Hepatocyte (in vitro differentiated cells): ENCODE results near the gene FBXO21. TPM values are rescaled to one million over a fixed set of nuclear protein-coding genes. Genes with fewer than 3 reads are reported as not detected.

Source experiments
- DNase-seq: peaks from one replicate; pipeline ENCODE4 v3.0.0-alpha.2; 2016; ENCODE audit warnings: low spot score
- H2AFZ ChIP-seq: fragments of 200-600 bp; sonication (generic); 2 replicates; pipeline ENCODE4 v1.6.0; 2016; ENCODE audit warnings: antibody characterized with exemption, mild to moderate bottlenecking
- H3K27ac ChIP-seq: fragments of 200-600 bp; sonication (generic); 2 replicates; pipeline ENCODE4 v1.5.1; 2016; ENCODE audit warnings: mild to moderate bottlenecking
- H3K27me3 ChIP-seq: fragments of 200-600 bp; sonication (generic); 2 replicates; pipeline ENCODE4 v1.6.1; 2016
- H3K36me3 ChIP-seq: fragments of 200-600 bp; sonication (generic); replicated peaks from 2 replicates; pipeline ENCODE4 v1.5.1; 2016; ENCODE audit warnings: low read depth; ENCODE audit not compliant: insufficient read depth
- H3K4me1 ChIP-seq: fragments of 200-600 bp; sonication (generic); 2 replicates; pipeline ENCODE4 v1.5.1; 2016; ENCODE audit warnings: mild to moderate bottlenecking, moderate library complexity; ENCODE audit not compliant: insufficient read depth
- H3K4me2 ChIP-seq: fragments of 200-600 bp; sonication (generic); 2 replicates; pipeline ENCODE4 v1.6.0; 2016
- H3K4me3 ChIP-seq: fragments of 200-600 bp; sonication (generic); 2 replicates; pipeline ENCODE4 v1.5.1; 2016; ENCODE audit warnings: mild to moderate bottlenecking
- H3K79me2 ChIP-seq: fragments of 200-600 bp; sonication (generic); 2 replicates; pipeline ENCODE4 v1.6.0; 2017; ENCODE audit warnings: mild to moderate bottlenecking
- H3K9me2 ChIP-seq: fragments of 200-600 bp; sonication (generic); replicated peaks from 2 replicates; pipeline ENCODE4 v1.6.0; 2017; ENCODE audit warnings: mild to moderate bottlenecking; ENCODE audit not compliant: insufficient read depth
- H3K9me3 ChIP-seq: fragments of 200-600 bp; sonication (generic); 2 replicates; pipeline ENCODE4 v1.5.1; 2016; ENCODE audit warnings: low read depth, mild to moderate bottlenecking
- H4K20me1 ChIP-seq: fragments of 200-600 bp; sonication (generic); 2 replicates; pipeline ENCODE4 v1.6.0; 2016; ENCODE audit warnings: mild to moderate bottlenecking; ENCODE audit not compliant: insufficient read depth, poor library complexity, severe bottlenecking
- EZH2 ChIP-seq: fragments of 200-600 bp; sonication (generic); IDR thresholded peaks from 2 replicates; pipeline ENCODE4 v1.6.1; 2016; ENCODE audit warnings: antibody characterized with exemption, mild to moderate bottlenecking, borderline replicate concordance
- EZH2phosphoT487 ChIP-seq: fragments of 200-600 bp; sonication (generic); IDR thresholded peaks from one replicate; pipeline ENCODE4 v1.6.1; 2018; ENCODE audit warnings: antibody characterized with exemption, mild to moderate bottlenecking, low read depth, moderate library complexity; ENCODE audit not compliant: unreplicated experiment, severe bottlenecking
- WGBS: methylation state at CpG from one replicate; pipeline ENCODE4 v1.1.6; 2016; ENCODE audit warnings: low lambda C conversion rate; ENCODE audit errors: missing lambda C conversion rate; 5-methylcytosine and 5-hydroxymethylcytosine counted together
- polyA plus RNA-seq: library from polyadenylated mRNA; unstranded; fragments of >200 nt; fragmentation: Nextera tagmentation; extraction: Ambion mirVana; gene quantifications from 2 replicates; pipeline ENCODE4 v1.2.1, GENCODE V29; 2016
- total RNA-seq: library from RNA; depleted of rRNA; stranded (reverse); fragments of >200 nt; gene quantifications from 2 replicates; pipeline ENCODE4 v1.2.3, GENCODE V29; 2014
- TF ChIP-seq, protein P1 (sequence below): fragments of 200-600 bp; sonication (generic); IDR thresholded peaks from 2 replicates; pipeline ENCODE4 v1.5.1; 2016; ENCODE audit warnings: antibody characterized with exemption, mild to moderate bottlenecking; ENCODE audit not compliant: poor library complexity

The FBXO21 gene
- total and polyA plus RNA-seq, 2 experiments from 2014 or later = 41.9 to 68.0 TPM

- H3K4me3 ChIP-seq = no peak overlapping the region
- 84% methylated on average over 9 of the region's 9 CpGs for WGBS
- H4K20me1 ChIP-seq = no peaks in the 10 kb centered on the region
- TF ChIP-seq, protein P1, sequence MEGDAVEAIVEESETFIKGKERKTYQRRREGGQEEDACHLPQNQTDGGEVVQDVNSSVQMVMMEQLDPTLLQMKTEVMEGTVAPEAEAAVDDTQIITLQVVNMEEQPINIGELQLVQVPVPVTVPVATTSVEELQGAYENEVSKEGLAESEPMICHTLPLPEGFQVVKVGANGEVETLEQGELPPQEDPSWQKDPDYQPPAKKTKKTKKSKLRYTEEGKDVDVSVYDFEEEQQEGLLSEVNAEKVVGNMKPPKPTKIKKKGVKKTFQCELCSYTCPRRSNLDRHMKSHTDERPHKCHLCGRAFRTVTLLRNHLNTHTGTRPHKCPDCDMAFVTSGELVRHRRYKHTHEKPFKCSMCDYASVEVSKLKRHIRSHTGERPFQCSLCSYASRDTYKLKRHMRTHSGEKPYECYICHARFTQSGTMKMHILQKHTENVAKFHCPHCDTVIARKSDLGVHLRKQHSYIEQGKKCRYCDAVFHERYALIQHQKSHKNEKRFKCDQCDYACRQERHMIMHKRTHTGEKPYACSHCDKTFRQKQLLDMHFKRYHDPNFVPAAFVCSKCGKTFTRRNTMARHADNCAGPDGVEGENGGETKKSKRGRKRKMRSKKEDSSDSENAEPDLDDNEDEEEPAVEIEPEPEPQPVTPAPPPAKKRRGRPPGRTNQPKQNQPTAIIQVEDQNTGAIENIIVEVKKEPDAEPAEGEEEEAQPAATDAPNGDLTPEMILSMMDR = no peak
- TF ChIP-seq EZH2phosphoT487 (no peak), EZH2 (no peak)
- H3K9me3 ChIP-seq = no peaks in the 10 kb centered on the region
- no peak overlapping the region for H2AFZ ChIP-seq
- no peaks in the 10 kb centered on the region for H3K36me3 ChIP-seq
- no peak overlapping the region for H3K4me2 ChIP-seq
- DNase-seq = no peak
- no peaks in the 10 kb centered on the region for H3K79me2 ChIP-seq
- no peaks in the 10 kb centered on the region for H3K27me3 ChIP-seq
- no peaks in the 10 kb centered on the region for H3K9me2 ChIP-seq
- no peak overlapping the region for H3K27ac ChIP-seq
- no peaks in the 10 kb centered on the region for H3K4me1 ChIP-seq
Observed at GRCh38 chr12:117120787-117121186, 69.5 kb downstream of the FBXO21 start.

DNA sequence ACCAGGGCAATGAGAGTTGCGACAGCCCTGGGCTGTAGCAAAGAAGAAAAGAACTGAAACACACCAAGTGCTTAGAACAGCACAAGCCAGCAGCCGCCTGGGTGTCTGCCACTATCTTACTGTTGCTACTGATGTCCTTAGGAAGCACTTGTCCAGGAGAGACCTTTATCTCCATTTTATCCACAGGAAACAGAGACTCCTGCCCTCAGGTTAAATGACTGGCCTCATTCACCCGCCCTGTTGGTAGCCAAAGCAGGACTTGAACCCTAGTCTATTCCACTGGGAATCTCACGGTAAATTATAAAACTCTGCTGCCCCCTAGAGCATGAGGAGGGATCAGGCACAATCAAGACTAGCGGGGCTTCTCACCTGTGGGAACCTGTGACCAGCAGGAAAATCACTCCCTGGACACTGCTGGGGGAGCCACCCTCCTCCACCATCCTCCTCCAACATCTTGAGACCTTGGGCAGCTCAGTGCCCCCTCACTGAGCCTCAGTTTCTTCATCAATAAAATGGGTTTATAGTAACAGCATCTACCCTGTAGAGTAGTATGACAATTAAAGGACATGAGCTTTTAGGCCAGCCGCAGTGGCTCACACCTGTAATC, 70.6 kb downstream of the FBXO21 start:
- Histone ChIP-seq H3K27me3 (no peaks in the 10 kb centered on the region), H2AFZ (no peak overlapping the region), H3K4me1 (no peaks in the 10 kb centered on the region), H3K79me2 (no peaks in the 10 kb centered on the region), H3K4me2 (no peak overlapping the region), H3K27ac (no peak overlapping the region), H3K36me3 (no peaks in the 10 kb centered on the region), H3K4me3 (no peak overlapping the region), H3K9me2 (no peaks in the 10 kb centered on the region), H4K20me1 (no peaks in the 10 kb centered on the region), H3K9me3 (no peaks in the 10 kb centered on the region)
- TF ChIP-seq, protein P1 = peak; percentile 63
- TF ChIP-seq EZH2phosphoT487 (no peak), EZH2 (no peak)
- peak; percentile 48 for DNase-seq
- 59% methylated on average over 6 of the region's 6 CpGs for WGBS

GRCh38 chr12:117118838-117119591, 71.3 kb downstream of the FBXO21 start:
- no peak overlapping the region for H2AFZ ChIP-seq
- TF ChIP-seq EZH2phosphoT487 (no peak), EZH2 (no peak)
- TF ChIP-seq, protein P1 = no peak
- DNase-seq = no peak
- 72% methylated on average over 18 of the region's 18 CpGs for WGBS
- H3K9me2 ChIP-seq = no peaks in the 10 kb centered on the region
- H3K36me3 ChIP-seq = no peaks in the 10 kb centered on the region
- H3K27ac ChIP-seq = no peak overlapping the region
- H3K9me3 ChIP-seq = no peaks in the 10 kb centered on the region
- no peaks in the 10 kb centered on the region for H3K79me2 ChIP-seq
- H3K4me2 ChIP-seq = no peak overlapping the region
- no peaks in the 10 kb centered on the region for H4K20me1 ChIP-seq
- no peaks in the 10 kb centered on the region for H3K27me3 ChIP-seq
- no peak overlapping the region for H3K4me3 ChIP-seq
- no peaks in the 10 kb centered on the region for H3K4me1 ChIP-seq
